Peyer's patch (tissue), 4 donors: ENCODE data around the gene WNT10A.

Source experiments
- CTCF ChIP-seq, 6 experiments: fragments of 450-650 bp in 4 of 6; fragments of 200-600 bp in 2 of 6; sonication (generic) in 1 of 6; IDR thresholded peaks; one replicate each; pipeline ENCODE4 v1.5.1; 2017 to 2019; ENCODE audit warnings: antibody characterized with exemption in 6 of 6, mild to moderate bottlenecking in 3 of 6, moderate library complexity in 1 of 6
- POLR2A ChIP-seq, 2 donors: fragments of 450-650 bp; IDR thresholded peaks; one replicate each; pipeline ENCODE4 v1.5.1; 2017; ENCODE audit warnings: antibody characterized with exemption in 2 of 2, mild to moderate bottlenecking in 2 of 2, moderate library complexity in 2 of 2

GRCh38 chr2:218870984-218871344, 9.7 kb upstream of the WNT10A start:
- TF ChIP-seq CTCF (IDR thresholded peaks at IDR 0.05) (no peak), POLR2A (IDR thresholded peaks at IDR 0.05) (no peak)
